Renal cortex interstitium (tissue), 11 donors: ENCODE results near the gene SDK1. TPM values are rescaled to one million over a fixed set of nuclear protein-coding genes. Genes with fewer than 3 reads are reported as not detected.
"Not testable (repeated sequence)": the region's sequence is repeated elsewhere in the genome, so short reads cannot be mapped to it uniquely, and the experiment has no call there.

Experiments used
- DNase-seq, 11 donors: peaks; one replicate each; pipeline ENCODE4 v3.0.0-alpha.2; 2013; ENCODE audit warnings: low read depth in 9 of 11, low spot score in 4 of 11; ENCODE audit errors: extremely low read depth in 1 of 11
- polyA plus RNA-seq, 3 donors: library from polyadenylated mRNA; unstranded; fragments of 120-200 nt; gene quantifications; one replicate each; pipeline ENCODE4 v1.2.1, GENCODE V29; 2013; ENCODE audit not compliant: insufficient read length in 3 of 3

Gene SDK1
- polyA plus RNA-seq, 3 donors, result 5.9 to 9.1 (median 7.6) TPM

- no peak for DNase-seq
Observed at GRCh38 chr7:4208086-4208485, 907.0 kb downstream of the SDK1 start.

DNA sequence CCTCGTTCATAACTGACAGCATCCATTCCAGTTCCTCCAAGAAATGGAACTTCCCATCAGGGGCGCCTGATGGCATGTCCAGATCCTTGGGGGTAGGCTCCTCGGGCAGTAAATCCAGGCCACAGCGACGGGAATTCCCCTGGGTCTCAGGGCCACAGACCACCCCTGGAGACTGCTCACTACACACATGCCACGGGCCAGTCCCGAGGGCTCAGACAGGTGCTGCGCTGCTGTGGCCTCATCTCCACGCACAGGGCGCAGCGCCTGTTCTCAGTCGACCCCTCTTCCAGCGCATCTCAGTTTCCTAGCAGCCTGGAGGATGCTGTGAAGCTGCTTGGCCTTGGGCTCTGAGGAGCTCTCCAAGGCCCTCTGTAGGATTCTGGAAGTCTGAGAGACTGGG is 907.5 kb downstream of the SDK1 start:
- DNase-seq, result no peak

GRCh38 chr7:4209126-4209525 is 908.1 kb downstream of the SDK1 start:
- no peak for DNase-seq

DNA sequence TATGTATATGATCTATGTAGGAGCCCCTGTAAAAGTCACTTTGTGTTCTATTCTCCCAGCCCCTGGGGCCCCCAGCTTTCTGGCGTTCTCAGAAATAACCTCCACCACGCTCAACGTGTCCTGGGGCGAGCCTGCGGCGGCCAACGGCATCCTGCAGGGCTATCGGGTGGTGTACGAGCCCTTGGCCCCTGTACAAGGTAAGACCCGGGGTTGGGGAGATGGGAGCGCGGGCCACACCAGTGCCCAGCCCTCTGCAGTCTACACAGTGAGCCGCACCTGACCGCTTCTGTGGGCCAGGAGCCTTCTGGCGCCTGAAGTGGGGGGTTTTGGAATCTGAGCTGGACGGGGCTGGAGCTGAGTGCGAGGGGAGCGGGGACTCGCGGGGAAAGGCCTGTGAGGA is 908.9 kb downstream of the SDK1 start:
- DNase-seq, result no peak

GRCh38 chr7:4210821-4211220 is 909.8 kb downstream of the SDK1 start:
- no peak for DNase-seq

DNA sequence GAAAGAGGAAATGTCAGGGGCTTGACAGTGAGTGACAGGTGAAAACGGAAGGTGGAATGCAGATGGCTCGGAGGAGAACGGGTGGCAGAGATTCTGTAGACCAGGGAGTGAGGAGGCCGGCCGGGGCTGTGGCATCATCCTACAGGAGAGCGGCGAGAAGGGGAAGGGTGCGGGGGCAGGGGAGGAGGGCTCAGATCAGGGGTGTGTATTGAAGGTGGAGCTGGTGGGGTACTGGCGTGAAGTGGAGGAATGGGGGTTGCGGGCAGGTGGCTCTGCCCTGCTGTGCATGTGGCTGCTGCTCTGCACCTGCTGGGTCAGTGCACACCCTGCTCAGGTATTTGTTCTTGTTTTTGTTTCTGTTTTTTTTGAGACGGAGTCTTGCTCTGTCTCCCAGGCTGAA is 910.2 kb downstream of the SDK1 start:
- DNase-seq, result no peak

DNA sequence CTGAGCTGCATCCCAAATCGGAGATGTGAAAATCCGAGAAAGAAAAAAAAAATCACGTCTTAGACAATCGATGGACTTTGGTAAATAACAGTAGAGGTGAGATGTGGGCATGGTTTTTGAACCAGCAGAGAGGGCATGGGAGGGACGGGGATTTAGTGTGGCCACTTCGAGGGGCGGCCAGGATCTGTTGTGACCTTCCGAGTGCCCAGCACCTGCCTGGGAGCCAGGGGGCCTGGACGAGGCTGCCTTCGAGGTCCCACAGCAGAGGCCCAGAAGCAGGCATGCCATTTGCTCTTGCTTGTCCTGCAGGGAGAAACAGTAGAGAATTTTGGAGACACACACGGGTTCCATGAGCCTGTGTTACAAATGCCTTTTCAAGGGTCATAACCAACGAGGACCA is 911.3 kb downstream of the SDK1 start:
- DNase-seq, result no peak

- DNase-seq, result no peak
Observed at GRCh38 chr7:4214291-4215155, 913.5 kb downstream of the SDK1 start.

DNA sequence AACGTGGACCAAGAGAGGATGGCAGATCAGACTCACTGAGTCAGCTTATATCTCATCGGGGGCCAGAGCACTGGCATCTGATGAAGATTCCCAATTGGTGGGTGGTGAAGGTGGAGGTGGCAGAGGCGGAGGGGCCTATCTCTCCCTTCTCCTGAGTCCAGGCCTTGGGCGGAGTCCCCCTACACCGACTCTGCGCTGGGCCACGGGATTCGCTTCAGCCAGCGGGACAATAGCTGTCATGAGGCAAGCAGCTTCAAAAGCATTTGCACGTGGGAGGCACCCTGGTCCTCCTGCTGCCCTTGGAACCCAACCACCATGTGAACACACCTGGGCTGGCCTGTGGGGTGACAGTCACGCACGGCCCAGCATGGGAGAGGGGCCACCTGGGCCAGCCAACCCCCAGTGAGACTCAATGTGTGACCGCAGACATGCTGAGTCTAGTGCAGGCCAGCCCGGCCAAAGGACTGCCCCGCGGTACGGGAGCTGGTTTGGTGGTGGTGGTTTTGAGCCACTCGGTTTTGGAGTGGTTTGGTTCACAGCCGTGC is 914.2 kb downstream of the SDK1 start:
- DNase-seq, result no peak

DNA sequence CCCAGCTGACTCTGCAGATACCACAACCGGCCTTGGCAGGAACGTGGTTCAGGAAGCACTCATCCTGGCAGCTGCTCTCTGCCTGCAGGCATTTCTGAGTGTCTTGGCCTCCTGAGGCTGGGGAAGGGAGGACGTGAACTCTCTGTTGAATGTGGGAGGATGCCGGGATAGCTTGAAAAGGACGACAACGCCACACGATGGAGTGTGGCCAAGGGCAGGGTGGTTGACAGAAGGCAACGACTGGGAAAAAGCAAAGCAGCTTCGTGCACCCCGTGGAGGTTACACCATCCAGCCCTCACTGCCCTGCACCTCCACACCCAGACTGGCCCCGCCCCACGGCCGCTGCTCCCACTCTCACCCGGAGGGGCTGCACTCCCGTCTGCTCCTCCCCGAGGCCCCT is 915.0 kb downstream of the SDK1 start:
- no peak for DNase-seq

- not testable (repeated sequence) for DNase-seq
Observed at GRCh38 chr7:4217126-4217660, 916.1 kb downstream of the SDK1 start.

DNA sequence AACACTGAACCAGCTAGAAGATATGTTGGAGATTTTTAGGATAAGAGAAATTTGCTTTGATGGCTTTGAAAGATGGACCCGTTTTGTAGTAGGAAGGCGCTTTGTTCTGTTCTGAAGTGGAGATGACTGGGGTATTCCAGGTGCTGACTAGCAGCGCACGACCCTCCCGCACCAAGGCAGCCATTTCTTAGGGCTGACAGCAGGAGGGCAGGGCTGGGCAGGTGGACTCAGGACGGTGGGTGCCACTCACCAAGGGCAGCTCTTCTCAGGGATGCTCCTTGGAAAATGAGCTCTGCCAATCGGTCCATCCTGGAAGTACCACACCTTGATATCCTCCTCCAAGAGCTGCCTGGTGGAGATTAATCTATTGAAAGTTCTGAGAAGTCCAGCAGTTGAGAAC is 917.4 kb downstream of the SDK1 start:
- DNase-seq, result no peak

DNA sequence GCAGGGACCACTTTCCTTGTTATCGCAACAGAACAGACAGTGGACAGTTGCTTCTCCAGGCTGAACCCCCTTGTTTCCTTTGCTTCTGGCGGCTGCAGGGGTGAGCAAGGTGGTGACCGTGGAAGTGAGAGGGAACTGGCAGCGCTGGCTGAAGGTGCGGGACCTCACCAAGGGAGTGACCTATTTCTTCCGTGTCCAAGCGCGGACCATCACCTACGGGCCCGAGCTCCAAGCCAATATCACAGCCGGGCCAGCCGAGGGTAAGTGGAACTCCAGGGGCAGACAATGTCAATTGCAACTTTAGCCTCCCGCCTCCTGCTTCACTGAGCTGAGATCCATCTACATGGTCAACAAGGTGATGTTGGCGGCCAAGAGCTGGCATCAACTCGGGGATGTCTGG is 919.0 kb downstream of the SDK1 start:
- DNase-seq, result no peak

DNA sequence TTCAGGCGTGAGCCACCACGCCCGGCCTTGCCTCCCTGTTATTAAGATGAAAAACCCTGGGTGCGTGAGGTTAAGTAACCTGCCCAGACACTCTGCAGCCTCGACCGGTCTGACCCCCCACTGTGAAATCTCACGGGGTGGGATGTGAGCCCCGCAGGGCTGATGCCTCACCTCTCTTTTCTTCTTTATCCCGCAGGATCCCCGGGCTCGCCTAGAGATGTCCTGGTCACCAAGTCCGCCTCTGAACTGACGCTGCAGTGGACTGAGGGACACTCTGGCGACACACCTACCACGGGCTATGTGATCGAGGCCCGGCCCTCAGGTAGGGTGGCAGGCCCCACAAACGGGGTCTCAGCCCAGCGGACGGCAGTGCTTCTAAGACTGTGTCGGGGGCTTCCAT is 920.0 kb downstream of the SDK1 start:
- DNase-seq, result no peak

GRCh38 chr7:4222676-4223075 is 921.6 kb downstream of the SDK1 start:
- DNase-seq, result no peak

DNA sequence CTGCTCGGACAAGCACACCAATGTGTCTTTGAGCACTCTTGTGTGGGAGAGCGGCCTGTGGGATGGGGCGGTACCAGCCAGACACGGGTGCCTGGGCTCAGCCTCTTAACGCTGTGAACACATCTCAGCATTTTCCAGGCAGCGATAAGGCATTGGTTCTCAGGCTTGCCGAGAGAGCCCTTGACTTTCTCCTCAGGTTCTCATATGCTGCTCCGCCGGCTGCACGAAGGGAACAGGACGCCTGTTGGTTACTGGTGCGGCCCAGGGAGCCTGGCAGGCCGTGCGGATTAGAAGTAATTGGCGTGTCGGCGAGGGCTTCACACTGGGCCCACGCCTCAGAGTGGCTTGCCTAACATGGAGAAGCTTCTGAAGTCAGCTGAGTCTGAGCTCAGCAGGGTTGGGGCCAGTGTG is 924.3 kb downstream of the SDK1 start:
- no peak for DNase-seq

DNA sequence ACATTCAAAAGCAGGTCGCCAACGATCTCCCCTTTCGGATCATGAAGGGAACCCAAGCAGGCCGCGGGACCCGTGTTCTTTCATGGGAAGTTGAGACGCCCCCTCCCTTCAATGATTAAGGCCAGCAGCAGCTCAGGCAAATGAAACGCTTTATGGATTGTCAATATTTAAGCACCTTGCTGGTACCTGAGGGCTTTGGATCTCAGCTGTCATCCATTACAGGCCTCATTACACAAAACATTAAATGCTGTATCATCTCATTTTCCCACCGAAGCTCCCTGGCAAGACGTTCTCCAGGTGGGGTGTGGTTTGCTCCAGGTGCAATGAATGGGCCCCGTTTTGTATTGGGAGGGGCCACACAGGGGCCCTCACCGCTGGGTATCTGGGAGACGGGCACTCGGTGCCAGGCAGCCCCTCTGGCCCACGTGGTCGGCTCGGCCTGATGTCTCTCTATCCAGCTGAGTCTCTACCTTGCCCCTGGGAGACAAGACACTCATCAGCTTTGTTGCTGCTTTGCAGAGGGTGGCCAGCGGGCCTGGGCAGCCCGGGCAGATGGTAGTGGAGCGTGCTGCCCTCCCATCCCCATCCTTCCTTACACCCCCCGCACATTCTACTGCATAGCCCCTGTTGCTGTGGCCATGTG is 925.0 kb downstream of the SDK1 start:
- DNase-seq, result no peak

DNA sequence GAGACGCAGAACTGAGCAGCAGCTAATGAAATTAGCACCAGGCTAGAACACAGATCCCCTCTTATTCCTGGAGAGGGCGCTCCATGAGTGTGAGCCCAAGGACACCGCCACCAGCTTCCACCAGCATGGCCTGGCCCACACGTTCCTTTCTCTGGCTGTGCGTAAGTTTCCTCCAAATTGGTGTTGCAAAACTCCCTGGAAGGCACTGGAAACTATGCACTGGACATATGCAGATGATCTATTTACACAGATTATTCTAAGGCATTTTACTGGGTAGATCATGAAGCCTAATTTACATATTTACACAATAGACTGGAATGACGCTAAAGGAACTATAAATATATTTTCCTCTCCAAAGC is 925.5 kb downstream of the SDK1 start:
- no peak for DNase-seq

DNA sequence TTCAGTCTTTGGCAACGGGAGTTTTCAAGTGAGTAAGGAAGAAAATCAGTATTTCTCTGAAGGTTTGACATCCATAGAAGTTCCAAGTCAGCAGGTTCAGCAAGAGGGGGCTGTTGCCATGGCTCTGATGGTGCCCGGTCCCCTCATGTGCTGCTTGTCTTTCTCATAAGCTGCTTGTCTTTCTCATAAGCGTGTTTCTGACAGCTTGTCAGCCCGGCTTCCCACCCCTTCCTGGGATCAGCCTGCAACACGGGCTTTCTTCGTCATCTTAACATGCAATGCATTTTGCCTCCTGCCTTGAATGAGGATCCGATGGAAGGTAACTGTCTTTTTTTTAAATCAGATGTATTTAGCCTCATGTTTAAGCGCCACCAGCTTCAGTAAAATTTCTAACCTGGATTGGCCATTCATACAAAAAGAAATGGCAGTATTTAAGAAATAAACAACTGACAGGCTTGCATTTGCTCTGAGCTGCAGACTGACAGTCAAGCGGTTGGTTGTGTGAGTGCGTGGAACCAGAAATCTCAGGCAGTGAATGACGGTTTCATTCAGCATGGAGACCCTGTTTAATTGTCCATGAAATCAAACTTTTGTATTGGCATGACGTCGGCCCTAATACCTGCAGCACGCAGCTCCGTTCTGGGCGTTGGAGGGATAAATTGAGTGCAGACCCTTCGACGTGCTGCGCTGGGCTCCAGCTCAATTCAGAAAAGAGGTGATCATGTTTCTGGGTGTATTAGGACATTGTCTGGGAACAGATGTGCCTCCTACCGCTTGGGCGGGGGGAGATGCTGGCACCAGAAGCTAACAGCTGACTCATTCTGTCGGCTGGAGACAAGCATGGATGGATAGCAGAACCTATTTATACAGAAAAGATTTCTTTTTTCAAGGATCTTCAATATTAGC is 926.3 kb downstream of the SDK1 start:
- no peak for DNase-seq
